Caco-2 (cell line): Measurements from ENCODE around the gene JPT2. TPM values are rescaled to one million over a fixed set of nuclear protein-coding genes. Genes with fewer than 3 reads are reported as not detected.

Source experiments
- BruUV-seq: library from RNA; stranded (reverse); fragments of 400-500 nt; replicated peaks from 2 replicates; lab custom pipeline; 2021; lab: Mats Ljungman, UMichigan
- CTCF ChIA-PET: fragments of 300-600 bp; sonication (Branson Sonifier 250); formaldehyde crosslinking; loops from one replicate; lab custom pipeline; 2022; ENCODE audit warnings: antibody characterized with exemption; lab: Charles Lee
- POLR2A ChIA-PET: fragments of 300-600 bp; sonication (Branson Sonifier 250); formaldehyde crosslinking; loops from one replicate; lab custom pipeline; 2022; ENCODE audit warnings: antibody characterized with exemption; lab: Charles Lee
- DNase-seq, 2 experiments: peaks; one replicate each; pipeline versions ENCODE4 v3.0.0 to v3.0.0-alpha.2; 2020 to 2022
- H3K27me3 ChIP-seq: replicated peaks from 2 replicates; pipeline ENCODE4 v1.6.0; 2011; ENCODE audit warnings: low read length; ENCODE audit not compliant: control insufficient read depth, insufficient read depth
- H3K36me3 ChIP-seq: 2 replicates; pipeline ENCODE4 v1.5.1; 2011; ENCODE audit warnings: low read length; ENCODE audit not compliant: control insufficient read depth, insufficient read depth
- H3K4me1 ChIP-seq: fragments of 250-450 bp; sonication (Bioruptor Pico); 2 replicates; pipeline ENCODE4 v1.5.1; 2020; ENCODE audit warnings: mild to moderate bottlenecking
- H3K4me3 ChIP-seq: 2 replicates; pipeline ENCODE4 v1.5.1; 2011; ENCODE audit warnings: low read depth, mild to moderate bottlenecking, control low read depth, low read length
- H3K9me3 ChIP-seq: fragments of 250-450 bp; sonication (Bioruptor Pico); 2 replicates; pipeline ENCODE4 v1.5.1; 2020; ENCODE audit warnings: mild to moderate bottlenecking, moderate library complexity
- H3K27ac Mint-ChIP-seq: one replicate; pipeline ENCODE4 v1.8.0; 2022; ENCODE audit warnings: mixed read lengths; ENCODE audit not compliant: unreplicated experiment
- H3K27me3 Mint-ChIP-seq: one replicate; pipeline ENCODE4 v1.8.0; 2022; ENCODE audit warnings: mixed read lengths; ENCODE audit not compliant: insufficient read depth, unreplicated experiment
- H3K36me3 Mint-ChIP-seq: one replicate; pipeline ENCODE4 v1.8.0; 2022; ENCODE audit warnings: mild to moderate bottlenecking, mixed read lengths; ENCODE audit not compliant: insufficient read depth, unreplicated experiment
- H3K4me1 Mint-ChIP-seq: one replicate; pipeline ENCODE4 v1.8.0; 2022; ENCODE audit warnings: low read depth, mixed read lengths; ENCODE audit not compliant: unreplicated experiment
- H3K4me3 Mint-ChIP-seq: one replicate; pipeline ENCODE4 v1.8.0; 2022; ENCODE audit warnings: mild to moderate bottlenecking, moderate library complexity, mixed read lengths; ENCODE audit not compliant: unreplicated experiment
- H3K9me3 Mint-ChIP-seq: one replicate; pipeline ENCODE4 v1.8.0; 2022; ENCODE audit warnings: mixed read lengths; ENCODE audit not compliant: unreplicated experiment
- intact Hi-C: fragments of 100-400 bp; cut with micrococcal nuclease; formaldehyde crosslinking; loops from one replicate; pipeline ENCODE4 v1.10.0; 2022; ENCODE audit not compliant: unreplicated experiment
- total RNA-seq: library from RNA; stranded (reverse); gene quantifications from 2 replicates; pipeline ENCODE4 v1.2.3, GENCODE V29; 2022
- TF ChIP-seq, protein P1 (sequence below), 2 experiments: fragments of 200-600 bp in 1 of 2; IDR thresholded peaks; 1 replicate in 1 of 2; 2 replicates in 1 of 2; pipeline versions ENCODE4 v1.5.1 to v1.8.0; 2011 to 2022; ENCODE audit warnings: antibody characterized with exemption in 1 of 2, control low read depth in 1 of 2, inconsistent platforms in 1 of 2, low read depth in 1 of 2, low read length in 1 of 2, mild to moderate bottlenecking in 1 of 2, moderate library complexity in 1 of 2; ENCODE audit not compliant: insufficient read depth in 1 of 2, severe bottlenecking in 1 of 2, unreplicated experiment in 1 of 2

Gene JPT2
- total RNA-seq, 1 experiment from 2014 or later = 178 TPM

DNA sequence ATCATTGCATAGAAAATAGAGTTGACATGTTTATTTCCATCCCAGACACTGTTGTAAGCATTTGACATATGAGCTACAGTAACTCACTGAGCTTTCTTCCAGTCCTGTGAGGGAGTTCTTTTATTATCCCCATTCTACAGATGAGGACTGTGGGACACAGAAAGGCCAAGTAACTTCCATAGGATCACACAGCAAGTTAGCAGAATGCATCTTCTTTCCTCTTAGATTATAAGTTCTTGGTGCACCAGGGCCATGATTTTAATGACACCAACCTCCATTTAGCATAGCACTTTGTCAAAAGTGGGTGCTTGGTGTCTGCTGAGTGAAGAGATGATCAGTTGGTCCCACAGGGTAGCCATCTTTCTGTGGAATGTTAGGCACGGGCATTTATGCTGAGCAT lies 12.7 kb downstream of the JPT2 start:
- H3K4me3 Mint-ChIP-seq = no peak overlapping the region
- peaks cover 3% of the 10 kb centered on the region for H3K36me3 ChIP-seq
- no peak for DNase-seq
- intact Hi-C loops = no loop called here
- H3K4me3 ChIP-seq = no peak overlapping the region
- no peaks in the 10 kb centered on the region for H3K9me3 ChIP-seq
- CTCF ChIA-PET = interaction anchor here (0.6 to 1.3 kb wide), 3 partner anchors 15 to 833 kb away, joined by 3 to 6 read pairs (median 4); partner anchors contain the start of gene MAPK8IP3
- no peaks in the 10 kb centered on the region for H3K27me3 ChIP-seq
- H3K27ac Mint-ChIP-seq = peak overlapping the region; percentile 97
- peaks cover 29% of the 10 kb centered on the region for H3K4me1 ChIP-seq
- H3K9me3 Mint-ChIP-seq = no peaks in the 10 kb centered on the region
- BruUV-seq = no TSS peak
- TF ChIP-seq, protein P1, sequence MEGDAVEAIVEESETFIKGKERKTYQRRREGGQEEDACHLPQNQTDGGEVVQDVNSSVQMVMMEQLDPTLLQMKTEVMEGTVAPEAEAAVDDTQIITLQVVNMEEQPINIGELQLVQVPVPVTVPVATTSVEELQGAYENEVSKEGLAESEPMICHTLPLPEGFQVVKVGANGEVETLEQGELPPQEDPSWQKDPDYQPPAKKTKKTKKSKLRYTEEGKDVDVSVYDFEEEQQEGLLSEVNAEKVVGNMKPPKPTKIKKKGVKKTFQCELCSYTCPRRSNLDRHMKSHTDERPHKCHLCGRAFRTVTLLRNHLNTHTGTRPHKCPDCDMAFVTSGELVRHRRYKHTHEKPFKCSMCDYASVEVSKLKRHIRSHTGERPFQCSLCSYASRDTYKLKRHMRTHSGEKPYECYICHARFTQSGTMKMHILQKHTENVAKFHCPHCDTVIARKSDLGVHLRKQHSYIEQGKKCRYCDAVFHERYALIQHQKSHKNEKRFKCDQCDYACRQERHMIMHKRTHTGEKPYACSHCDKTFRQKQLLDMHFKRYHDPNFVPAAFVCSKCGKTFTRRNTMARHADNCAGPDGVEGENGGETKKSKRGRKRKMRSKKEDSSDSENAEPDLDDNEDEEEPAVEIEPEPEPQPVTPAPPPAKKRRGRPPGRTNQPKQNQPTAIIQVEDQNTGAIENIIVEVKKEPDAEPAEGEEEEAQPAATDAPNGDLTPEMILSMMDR (IDR thresholded peaks at IDR 0.05; ENCODE audit: insufficient read depth in 1 of 2, low read depth in 1 of 2, low read length in 1 of 2, severe bottlenecking in 1 of 2, unreplicated experiment in 1 of 2) = no peak
- no peaks in the 10 kb centered on the region for H3K27me3 Mint-ChIP-seq
- H3K36me3 Mint-ChIP-seq = peaks cover 96% of the 10 kb centered on the region
- peaks cover 26% of the 10 kb centered on the region for H3K4me1 Mint-ChIP-seq
- POLR2A ChIA-PET = interaction anchor here (1.2 kb wide), 1 partner anchor 13 kb away, joined by 8 read pairs; the partner anchor contains the start of gene JPT2

- H3K4me3 Mint-ChIP-seq = no peak overlapping the region
- peaks cover 29% of the 10 kb centered on the region for H3K4me1 ChIP-seq
- H3K4me1 Mint-ChIP-seq = peaks cover 26% of the 10 kb centered on the region
Measured at GRCh38 chr16:1691276-1691675, 13.2 kb downstream of the JPT2 start.

GRCh38 chr16:1691956-1692355 lies 13.9 kb downstream of the JPT2 start:
- ChIA-PET POLR2A (interaction anchor here (1.2 kb wide), 1 partner anchor 14 kb away, joined by 8 read pairs; the partner anchor contains the start of gene JPT2), CTCF (interaction anchor here (1.3 kb wide), 1 partner anchor 14 kb away, joined by 6 read pairs; the partner anchor contains the start of gene MAPK8IP3)
- Mint-ChIP-seq H3K4me1 (peaks cover 26% of the 10 kb centered on the region), H3K36me3 (peaks cover 96% of the 10 kb centered on the region), H3K4me3 (no peak overlapping the region), H3K27ac (no peak overlapping the region), H3K9me3 (no peaks in the 10 kb centered on the region), H3K27me3 (no peaks in the 10 kb centered on the region)
- intact Hi-C loops = no loop called here
- TF ChIP-seq, protein P1 (IDR thresholded peaks at IDR 0.05; ENCODE audit: insufficient read depth in 1 of 2, low read depth in 1 of 2, low read length in 1 of 2, severe bottlenecking in 1 of 2, unreplicated experiment in 1 of 2) = no peak
- H3K36me3 ChIP-seq = peaks cover 1% of the 10 kb centered on the region
- no peak for DNase-seq
- peaks cover 29% of the 10 kb centered on the region for H3K4me1 ChIP-seq
- H3K27me3 ChIP-seq = no peaks in the 10 kb centered on the region
- H3K4me3 ChIP-seq = no peak overlapping the region
- BruUV-seq = no TSS peak
- no peaks in the 10 kb centered on the region for H3K9me3 ChIP-seq

More at GRCh38 chr16:1691276-1691675, 13.2 kb downstream of the JPT2 start:
- DNase-seq = no peak
- no peaks in the 10 kb centered on the region for H3K9me3 ChIP-seq
- H3K36me3 ChIP-seq = peaks cover 3% of the 10 kb centered on the region
- POLR2A ChIA-PET = interaction anchor here (1.2 kb wide), 1 partner anchor 13 kb away, joined by 8 read pairs; the partner anchor contains the start of gene JPT2
- no peaks in the 10 kb centered on the region for H3K27me3 ChIP-seq
- no peak overlapping the region for H3K4me3 ChIP-seq
- Mint-ChIP-seq H3K9me3 (no peaks in the 10 kb centered on the region), H3K27ac (no peak overlapping the region), H3K36me3 (peaks cover 96% of the 10 kb centered on the region), H3K27me3 (no peaks in the 10 kb centered on the region)
- no TSS peak for BruUV-seq
- CTCF ChIA-PET = interaction anchor here (0.7 to 1.3 kb wide), 2 partner anchors 15 to 833 kb away, joined by 3 to 6 read pairs; partner anchors contain the start of gene MAPK8IP3
- TF ChIP-seq, protein P1 (IDR thresholded peaks at IDR 0.05; ENCODE audit: insufficient read depth in 1 of 2, low read depth in 1 of 2, low read length in 1 of 2, severe bottlenecking in 1 of 2, unreplicated experiment in 1 of 2) = no peak
- intact Hi-C loops = no loop called here
